Breast epithelium (tissue), 3 donors: Measurements from ENCODE around the gene TJP2.

Source experiments
- CTCF ChIP-seq, 3 donors: fragments of 450-650 bp; IDR thresholded peaks; one replicate each; pipeline ENCODE4 v1.5.1; 2016 to 2017; ENCODE audit warnings: antibody characterized with exemption in 3 of 3, mild to moderate bottlenecking in 3 of 3, moderate library complexity in 3 of 3
- POLR2A ChIP-seq: fragments of 450-650 bp; IDR thresholded peaks from one replicate; pipeline ENCODE4 v1.6.1; 2016; ENCODE audit warnings: antibody characterized with exemption, mild to moderate bottlenecking, moderate library complexity
- POLR2AphosphoS5 ChIP-seq, 3 donors: sonication (generic); formaldehyde crosslinking; IDR thresholded peaks; one replicate each; pipeline ENCODE4 v1.6.1; 2017; ENCODE audit warnings: antibody characterized with exemption in 3 of 3

- TF ChIP-seq CTCF (IDR thresholded peaks at IDR 0.05) = no peak
- TF ChIP-seq POLR2A = no peak
- TF ChIP-seq POLR2AphosphoS5 (IDR thresholded peaks at IDR 0.05) = no peak
Measured at GRCh38 chr9:69181908-69182353, 7.9 kb downstream of the TJP2 start.
